Epithelial cell of esophagus (primary cell): Measurements from ENCODE around the gene LTBP1.
A peak's percentile ranks its signal among the peaks of the same experiment; 100 is the strongest.

Experiments
- DNase-seq: peaks from one replicate; pipeline ENCODE4 v3.0.0; 2010; ENCODE audit warnings: low read depth
- H3K4me3 ChIP-seq: 2 replicates; pipeline ENCODE4 v1.5.1; 2011; ENCODE audit warnings: mild to moderate bottlenecking, low read length, control low read depth
- TF ChIP-seq, protein P1 (sequence below): IDR thresholded peaks from 2 replicates; pipeline ENCODE4 v1.5.1; 2011; ENCODE audit warnings: low read depth, mild to moderate bottlenecking, low read length, control low read depth, inconsistent platforms; ENCODE audit not compliant: insufficient read depth; ENCODE audit errors: missing control alignments

LTBP1 gene

DNA sequence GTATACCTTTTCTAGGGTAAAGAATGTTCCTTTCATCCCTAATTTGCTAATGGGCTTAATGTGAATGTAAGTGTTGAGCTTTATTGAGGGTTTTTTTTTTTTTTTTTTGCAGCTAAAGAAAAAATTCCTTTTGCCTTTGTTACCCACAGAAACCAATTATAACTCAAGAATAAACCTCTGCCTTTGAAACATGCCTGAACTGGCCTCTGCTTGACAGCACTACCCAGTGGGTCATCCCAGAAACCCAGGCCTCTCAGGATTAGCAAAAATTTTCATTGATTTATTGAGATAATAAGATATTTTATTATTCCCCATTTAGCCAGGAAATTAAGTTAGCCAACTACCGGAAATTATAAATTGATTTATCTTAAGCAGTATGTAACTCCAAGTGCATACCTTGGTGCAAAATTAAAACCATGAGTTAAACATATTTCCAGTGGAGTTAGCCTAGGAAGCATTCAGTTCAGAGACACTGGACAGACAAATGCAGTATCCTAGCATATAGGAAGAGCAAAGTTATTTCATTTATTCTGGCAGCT lies 462.7 kb downstream of the LTBP1 start:
- TF ChIP-seq, protein P1, sequence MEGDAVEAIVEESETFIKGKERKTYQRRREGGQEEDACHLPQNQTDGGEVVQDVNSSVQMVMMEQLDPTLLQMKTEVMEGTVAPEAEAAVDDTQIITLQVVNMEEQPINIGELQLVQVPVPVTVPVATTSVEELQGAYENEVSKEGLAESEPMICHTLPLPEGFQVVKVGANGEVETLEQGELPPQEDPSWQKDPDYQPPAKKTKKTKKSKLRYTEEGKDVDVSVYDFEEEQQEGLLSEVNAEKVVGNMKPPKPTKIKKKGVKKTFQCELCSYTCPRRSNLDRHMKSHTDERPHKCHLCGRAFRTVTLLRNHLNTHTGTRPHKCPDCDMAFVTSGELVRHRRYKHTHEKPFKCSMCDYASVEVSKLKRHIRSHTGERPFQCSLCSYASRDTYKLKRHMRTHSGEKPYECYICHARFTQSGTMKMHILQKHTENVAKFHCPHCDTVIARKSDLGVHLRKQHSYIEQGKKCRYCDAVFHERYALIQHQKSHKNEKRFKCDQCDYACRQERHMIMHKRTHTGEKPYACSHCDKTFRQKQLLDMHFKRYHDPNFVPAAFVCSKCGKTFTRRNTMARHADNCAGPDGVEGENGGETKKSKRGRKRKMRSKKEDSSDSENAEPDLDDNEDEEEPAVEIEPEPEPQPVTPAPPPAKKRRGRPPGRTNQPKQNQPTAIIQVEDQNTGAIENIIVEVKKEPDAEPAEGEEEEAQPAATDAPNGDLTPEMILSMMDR: no peak
- no peak overlapping the region for H3K4me3 ChIP-seq
- peak; percentile 64 for DNase-seq

DNA sequence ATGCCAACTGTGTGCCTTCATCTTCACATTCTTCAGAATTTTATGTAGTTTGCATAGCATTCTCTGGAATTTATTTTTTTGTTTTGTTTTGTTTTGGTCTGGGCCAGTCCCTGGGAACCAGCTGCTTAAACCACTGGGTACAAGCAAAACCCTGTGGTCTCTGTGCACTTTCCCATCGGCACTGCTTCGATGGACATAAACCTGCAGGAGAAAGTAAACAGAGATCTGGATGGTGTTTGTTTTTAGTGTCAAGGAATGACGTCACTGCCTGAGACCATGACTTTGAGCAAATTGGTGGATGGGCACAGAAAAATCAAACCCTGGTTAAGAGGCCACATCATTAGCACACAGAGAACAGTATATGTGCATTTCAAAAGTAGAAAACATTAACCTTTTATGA lies 465.0 kb downstream of the LTBP1 start:
- H3K4me3 ChIP-seq: no peak overlapping the region
- TF ChIP-seq, protein P1: no peak
- no peak for DNase-seq

DNA sequence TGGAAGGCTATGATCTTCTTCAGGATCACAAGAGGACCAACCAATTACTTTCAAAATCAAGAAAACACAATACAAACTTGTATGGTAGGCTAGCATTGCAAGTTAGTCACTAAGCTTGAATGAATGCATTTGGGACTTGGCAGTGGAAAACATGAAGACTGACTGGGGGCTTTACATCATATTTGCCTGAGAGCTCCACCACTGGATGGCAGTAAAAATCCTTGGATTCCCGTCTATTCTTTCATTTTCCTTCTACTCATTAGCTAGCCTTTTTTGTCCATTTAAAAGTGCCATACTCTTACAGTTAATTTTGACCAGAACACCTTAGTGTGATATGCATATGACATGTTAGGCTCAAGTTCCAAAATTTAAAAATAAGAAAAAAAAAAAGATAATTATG lies 466.2 kb downstream of the LTBP1 start:
- TF ChIP-seq, protein P1: peak; percentile 19
- peak; percentile 27 for DNase-seq

DNA sequence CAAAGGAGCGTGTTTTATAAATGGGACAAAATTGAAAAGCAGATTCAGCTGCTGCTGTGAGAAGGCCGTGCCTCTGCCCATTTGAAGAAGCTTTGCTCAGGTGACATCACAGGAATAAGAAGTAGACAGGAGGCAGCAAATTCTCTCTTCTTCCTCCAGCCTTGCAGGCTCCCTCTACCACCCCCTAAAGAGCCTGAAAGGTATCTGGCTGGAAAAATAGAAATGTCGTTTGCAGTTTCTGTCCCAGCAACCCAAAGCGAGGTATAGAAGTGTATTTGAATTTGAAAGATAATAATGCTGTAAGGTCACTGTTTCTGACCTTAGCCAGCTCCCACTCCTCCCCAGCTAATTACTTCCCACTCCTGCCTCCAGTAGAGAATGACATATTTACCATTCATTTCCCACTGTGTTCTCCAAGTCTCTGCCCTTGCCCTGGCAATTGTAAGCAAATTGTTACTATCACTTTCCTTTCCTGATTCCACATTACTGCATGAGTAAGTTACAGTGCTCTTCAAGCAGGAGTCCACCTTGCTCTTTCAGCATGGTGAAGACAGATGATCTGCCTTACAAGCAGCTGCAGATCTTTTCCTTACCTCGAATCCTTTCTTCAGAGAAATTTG lies 472.9 kb downstream of the LTBP1 start:
- TF ChIP-seq, protein P1: no peak
- no peak for DNase-seq
- H3K4me3 ChIP-seq: no peak overlapping the region

More for the DNA sequence above, 466.2 kb downstream of the LTBP1 start:
- H3K4me3 ChIP-seq: no peak overlapping the region

DNA sequence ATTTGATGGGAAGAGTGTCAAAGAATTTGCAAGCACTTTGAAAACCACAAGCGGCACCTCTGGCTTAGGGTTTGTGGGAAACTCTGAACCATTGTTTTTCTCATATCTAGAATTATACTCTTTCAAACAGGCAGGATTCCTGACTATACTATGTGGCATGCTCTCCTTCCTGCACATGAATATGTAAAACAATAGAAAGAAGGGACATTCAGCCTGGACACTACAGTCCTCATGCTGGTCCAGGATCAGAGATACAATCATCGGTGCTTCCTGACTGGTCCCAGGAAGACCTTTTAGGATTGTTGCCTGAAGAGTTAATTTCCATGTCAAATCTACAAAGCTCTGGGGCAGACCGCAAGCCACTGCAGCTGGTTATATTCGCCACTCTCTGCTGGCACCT lies 474.0 kb downstream of the LTBP1 start:
- H3K4me3 ChIP-seq: no peak overlapping the region
- TF ChIP-seq, protein P1: no peak
- DNase-seq: no peak

DNA sequence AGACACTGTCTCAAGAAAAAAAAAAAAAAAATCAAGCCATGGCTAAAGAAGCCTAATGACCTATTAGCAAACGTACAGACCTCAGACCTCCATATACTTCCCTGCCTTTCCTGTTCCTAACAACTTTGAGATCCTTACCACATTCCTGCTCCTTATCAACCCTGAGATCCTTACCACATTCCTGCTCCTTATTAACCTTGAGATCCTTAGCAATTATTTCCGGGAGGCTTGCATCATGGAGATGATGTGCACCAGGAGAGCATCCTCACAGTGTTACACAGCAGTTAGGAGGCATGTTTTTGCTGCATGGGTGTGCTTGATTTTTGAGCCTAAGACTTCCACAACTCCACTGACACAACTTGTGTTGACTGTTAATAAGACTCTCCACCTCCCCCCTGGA lies 475.1 kb downstream of the LTBP1 start:
- no peak for DNase-seq

More for the DNA sequence above, 475.1 kb downstream of the LTBP1 start:
- no peak overlapping the region for H3K4me3 ChIP-seq
- TF ChIP-seq, protein P1: no peak
